OCI-LY3 (cell line): Measurements from ENCODE around the gene HELZ2.

Experiments used
- H2AFZ ChIP-seq: fragments of 200-600, 300-600 bp; shearing (Covaris generic); 2 replicates; pipeline ENCODE4 v1.6.0; 2014; ENCODE audit warnings: antibody characterized with exemption, low read depth, low read length
- H3K27ac ChIP-seq: fragments of 200-600, 300-600 bp; sonication (generic); 2 replicates; pipeline ENCODE4 v1.5.1; 2014; ENCODE audit warnings: mild to moderate bottlenecking, low read length, moderate library complexity, mixed read lengths
- H3K27me3 ChIP-seq: fragments of 200-600, 300-600 bp; sonication (generic); 2 replicates; pipeline ENCODE4 v1.6.1; 2014; ENCODE audit warnings: low read depth, low read length, mixed read lengths
- H3K36me3 ChIP-seq: fragments of 200-600, 300-600 bp; sonication (generic); replicated peaks from 2 replicates; pipeline ENCODE3; 2014; ENCODE audit warnings: low read depth, low read length, mixed read lengths
- H3K4me1 ChIP-seq: fragments of 300-600, 200-600 bp; sonication (generic); 2 replicates; pipeline ENCODE4 v1.6.1; 2014; ENCODE audit warnings: low read length, mixed read lengths
- H3K4me2 ChIP-seq: fragments of 200-600, 300-600 bp; sonication (generic); 2 replicates; pipeline ENCODE4 v1.6.1; 2014; ENCODE audit warnings: low read length, mixed read lengths
- H3K4me3 ChIP-seq: fragments of 300-600, 200-600 bp; sonication (generic); 2 replicates; pipeline ENCODE4 v1.5.1; 2014; ENCODE audit warnings: antibody characterized with exemption, mild to moderate bottlenecking, low read length, moderate library complexity
- H3K79me2 ChIP-seq: fragments of 300-600, 200-600 bp; shearing (Covaris generic); 2 replicates; pipeline ENCODE4 v1.6.1; 2014; ENCODE audit warnings: mild to moderate bottlenecking, low read length, mixed read lengths
- H3K9ac ChIP-seq: fragments of 300-600, 200-600 bp; shearing (Covaris generic); 2 replicates; pipeline ENCODE4 v1.6.0; 2014; ENCODE audit warnings: mild to moderate bottlenecking, low read length, moderate library complexity
- H3K9me3 ChIP-seq: fragments of 200-600, 300-600 bp; shearing (Covaris generic); 2 replicates; pipeline ENCODE4 v1.6.1; 2014; ENCODE audit warnings: low read length, mixed read lengths; ENCODE audit not compliant: insufficient read depth
- H4K20me1 ChIP-seq: fragments of 200-600, 300-600 bp; sonication (generic); 2 replicates; pipeline ENCODE4 v1.6.1; 2016; ENCODE audit warnings: low read length, mixed read lengths; ENCODE audit not compliant: insufficient read depth
- EZH2phosphoT487 ChIP-seq: fragments of 200-600 bp; shearing (Covaris generic); IDR thresholded peaks from 2 replicates; pipeline ENCODE4 v1.6.1; 2018; ENCODE audit warnings: antibody characterized with exemption, mixed run types, low read depth
- TF ChIP-seq, protein P1 (sequence below): fragments of 200-600, 300-600 bp; sonication (generic); IDR thresholded peaks from 2 replicates; pipeline ENCODE4 v1.5.1; 2014; ENCODE audit warnings: antibody characterized with exemption, low read length, low read depth

HELZ2 gene

DNA sequence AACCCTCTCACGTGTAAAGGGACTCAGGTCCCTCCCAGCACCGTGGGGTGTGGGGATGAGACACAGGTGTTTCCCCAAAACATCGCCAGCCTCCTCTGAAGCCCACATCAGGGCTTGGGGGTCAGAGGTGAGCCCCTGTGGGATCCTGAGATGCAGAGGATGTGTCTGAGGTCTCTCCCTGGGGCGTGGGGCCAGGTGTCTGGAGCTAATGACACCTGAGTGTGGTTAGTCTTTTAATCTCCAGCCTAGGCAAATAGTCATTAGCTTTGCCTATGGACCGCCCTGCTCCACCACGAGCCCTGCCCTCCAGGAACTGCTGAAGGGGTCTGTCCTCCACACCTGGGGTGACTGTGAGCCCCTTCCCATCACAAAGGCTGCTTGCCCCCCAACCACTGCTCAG lies 28.2 kb downstream of the HELZ2 start:
- Histone ChIP-seq H4K20me1 (no peaks in the 10 kb centered on the region; the same call in 1 of the 2 replicates), H3K4me1 (peaks cover 13% of the 10 kb centered on the region), H3K9me3 (no peaks in the 10 kb centered on the region), H3K27ac (no peak overlapping the region), H3K4me3 (no peak overlapping the region), H3K79me2 (no peaks in the 10 kb centered on the region), H3K4me2 (no peak overlapping the region), H3K27me3 (peaks cover 58% of the 10 kb centered on the region), H2AFZ (no peak overlapping the region), H3K9ac (no peak overlapping the region), H3K36me3 (no peaks in the 10 kb centered on the region)
- TF ChIP-seq, protein P1, sequence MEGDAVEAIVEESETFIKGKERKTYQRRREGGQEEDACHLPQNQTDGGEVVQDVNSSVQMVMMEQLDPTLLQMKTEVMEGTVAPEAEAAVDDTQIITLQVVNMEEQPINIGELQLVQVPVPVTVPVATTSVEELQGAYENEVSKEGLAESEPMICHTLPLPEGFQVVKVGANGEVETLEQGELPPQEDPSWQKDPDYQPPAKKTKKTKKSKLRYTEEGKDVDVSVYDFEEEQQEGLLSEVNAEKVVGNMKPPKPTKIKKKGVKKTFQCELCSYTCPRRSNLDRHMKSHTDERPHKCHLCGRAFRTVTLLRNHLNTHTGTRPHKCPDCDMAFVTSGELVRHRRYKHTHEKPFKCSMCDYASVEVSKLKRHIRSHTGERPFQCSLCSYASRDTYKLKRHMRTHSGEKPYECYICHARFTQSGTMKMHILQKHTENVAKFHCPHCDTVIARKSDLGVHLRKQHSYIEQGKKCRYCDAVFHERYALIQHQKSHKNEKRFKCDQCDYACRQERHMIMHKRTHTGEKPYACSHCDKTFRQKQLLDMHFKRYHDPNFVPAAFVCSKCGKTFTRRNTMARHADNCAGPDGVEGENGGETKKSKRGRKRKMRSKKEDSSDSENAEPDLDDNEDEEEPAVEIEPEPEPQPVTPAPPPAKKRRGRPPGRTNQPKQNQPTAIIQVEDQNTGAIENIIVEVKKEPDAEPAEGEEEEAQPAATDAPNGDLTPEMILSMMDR = no peak
- TF ChIP-seq EZH2phosphoT487 = no peak

DNA sequence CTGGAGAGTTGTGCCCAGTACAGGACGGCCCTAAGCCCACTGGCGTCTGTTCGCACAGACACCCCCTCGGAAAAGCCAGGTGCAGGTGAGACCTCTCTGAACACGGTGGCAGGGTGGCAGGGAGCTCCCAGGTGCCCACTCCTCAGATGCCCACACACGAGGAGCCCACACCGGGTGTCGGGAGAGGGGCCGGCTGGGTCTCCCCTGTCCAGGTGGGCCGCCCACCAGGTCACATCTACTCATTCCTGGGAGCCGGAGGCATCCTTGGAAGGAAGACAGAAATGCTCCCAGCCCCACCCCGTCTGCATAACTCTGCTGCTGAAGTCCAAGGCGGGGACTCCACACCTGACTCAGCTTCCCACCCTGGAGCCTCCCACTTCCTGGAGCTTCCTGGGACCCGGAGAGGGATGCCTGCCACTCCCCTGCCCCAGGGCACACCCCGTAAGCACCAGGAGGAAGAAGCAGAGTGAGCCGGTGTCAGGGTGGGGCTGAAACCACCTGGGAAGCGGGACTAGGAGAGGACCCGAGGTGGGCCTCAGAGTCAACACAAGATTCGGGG lies 29.0 kb downstream of the HELZ2 start:
- H3K4me2 ChIP-seq = no peak overlapping the region
- H3K27me3 ChIP-seq = peaks cover 53% of the 10 kb centered on the region
- no peak overlapping the region for H3K27ac ChIP-seq
- TF ChIP-seq EZH2phosphoT487 = no peak
- TF ChIP-seq, protein P1 = no peak
- H3K9me3 ChIP-seq = no peaks in the 10 kb centered on the region
- H3K36me3 ChIP-seq = no peaks in the 10 kb centered on the region
- peaks cover 13% of the 10 kb centered on the region for H3K4me1 ChIP-seq
- no peaks in the 10 kb centered on the region; the same call in 1 of the 2 replicates for H4K20me1 ChIP-seq
- H2AFZ ChIP-seq = no peak overlapping the region
- H3K9ac ChIP-seq = no peak overlapping the region
- H3K4me3 ChIP-seq = no peak overlapping the region
- H3K79me2 ChIP-seq = no peaks in the 10 kb centered on the region

DNA sequence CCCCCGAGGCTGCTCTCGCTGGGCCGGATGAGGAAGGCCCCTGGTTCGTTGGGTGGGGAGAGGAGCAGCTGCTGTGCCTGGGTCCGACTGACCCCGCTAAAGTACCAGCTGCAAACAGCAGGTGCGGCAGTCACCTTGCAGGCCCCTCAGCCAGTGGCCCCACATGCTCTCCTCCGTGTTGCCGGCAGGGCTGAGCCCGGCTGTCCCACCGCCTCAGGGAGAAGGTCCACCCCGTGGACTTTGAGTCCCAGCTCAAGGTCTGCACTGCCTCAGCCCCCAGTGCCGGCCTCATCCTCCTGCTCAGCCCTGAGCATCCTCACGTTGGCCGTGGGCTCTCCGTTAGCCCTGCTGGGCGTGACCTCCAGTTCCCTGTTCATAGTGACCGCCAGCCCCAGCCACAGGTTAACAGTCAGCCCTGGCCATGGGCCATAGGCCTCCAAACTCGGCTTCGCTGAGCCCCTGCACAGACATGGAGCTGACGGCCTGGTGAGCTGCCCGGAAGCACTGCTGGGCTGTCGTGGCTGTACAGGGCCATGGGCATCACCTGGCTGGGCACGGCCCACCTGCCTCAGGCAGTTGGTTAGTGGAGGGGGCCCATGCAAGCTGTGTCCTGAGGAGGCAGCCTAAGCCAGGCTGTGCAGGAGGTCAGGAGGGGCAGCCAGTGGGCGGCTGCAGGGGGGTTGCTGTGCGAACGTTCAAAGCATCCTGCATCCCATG lies 29.6 kb downstream of the HELZ2 start:
- Histone ChIP-seq H3K27me3 (peaks cover 47% of the 10 kb centered on the region), H3K9me3 (no peaks in the 10 kb centered on the region), H3K36me3 (no peaks in the 10 kb centered on the region), H3K27ac (no peak overlapping the region), H3K4me2 (no peak overlapping the region), H3K4me3 (no peak overlapping the region), H3K4me1 (peaks cover 13% of the 10 kb centered on the region), H2AFZ (no peak overlapping the region), H3K9ac (no peak overlapping the region), H4K20me1 (no peaks in the 10 kb centered on the region; the same call in 1 of the 2 replicates), H3K79me2 (no peaks in the 10 kb centered on the region)
- TF ChIP-seq, protein P1 = no peak
- no peak for TF ChIP-seq EZH2phosphoT487

DNA sequence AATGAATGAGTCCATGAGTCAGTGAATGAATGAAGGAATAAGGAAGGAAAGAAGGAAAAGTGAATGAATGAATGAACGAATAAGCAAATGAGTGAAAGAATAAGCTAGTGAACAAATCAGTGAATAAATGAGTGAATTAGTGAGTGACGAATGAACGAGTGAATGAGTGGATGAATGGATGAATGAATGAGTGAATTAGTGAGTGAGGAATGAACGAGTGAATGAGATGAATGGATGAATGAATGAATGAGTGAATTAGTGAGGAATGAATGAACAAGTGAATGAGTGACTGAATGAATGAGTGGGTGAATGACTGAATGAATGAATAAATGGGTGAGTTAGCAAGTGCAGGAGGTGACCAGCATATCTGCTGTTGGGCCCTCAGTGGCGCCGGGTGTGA lies 30.3 kb downstream of the HELZ2 start:
- Histone ChIP-seq H3K9ac (no peak overlapping the region), H4K20me1 (no peaks in the 10 kb centered on the region; the same call in 1 of the 2 replicates), H3K79me2 (no peaks in the 10 kb centered on the region), H2AFZ (no peak overlapping the region), H3K9me3 (no peaks in the 10 kb centered on the region), H3K36me3 (no peaks in the 10 kb centered on the region), H3K27me3 (peaks cover 43% of the 10 kb centered on the region), H3K4me1 (peaks cover 14% of the 10 kb centered on the region), H3K4me2 (no peak overlapping the region), H3K27ac (no peak overlapping the region), H3K4me3 (no peak overlapping the region)
- TF ChIP-seq, protein P1 = no peak
- TF ChIP-seq EZH2phosphoT487 = no peak
